ACHN (cell line): ENCODE results near the gene B3GNT3.

Experiments
- DNase-seq: peaks from one replicate; pipeline ENCODE4 v3.0.0-alpha.2; 2015
- in situ Hi-C: cut with HindIII; loops from 2 replicates; pipeline ENCODE4 v1.10.0; 2017; ENCODE audit warnings: low sequenced_read_pairs, low pct_ligation_motif_present, low pct_unique_long_range_greater_than_20kb

The B3GNT3 gene

GRCh38 chr19:17824339-17824738, 29.4 kb downstream of the B3GNT3 start:
- DNase-seq, result no peak
- in situ Hi-C loops, result no loop called here

- no peak for DNase-seq
- in situ Hi-C loops, result no loop called here
These were observed 31.6 kb downstream of the B3GNT3 start for GRCh38 chr19:17826508-17827056.

GRCh38 chr19:17829855-17830566, 35.1 kb downstream of the B3GNT3 start:
- in situ Hi-C loops, result no loop called here

GRCh38 chr19:17830567-17831418, 35.9 kb downstream of the B3GNT3 start:
- in situ Hi-C loops, result no loop called here
- peak; percentile 74 for DNase-seq

More at GRCh38 chr19:17829855-17830566, 35.1 kb downstream of the B3GNT3 start:
- DNase-seq, result peak; percentile 80

GRCh38 chr19:17831419-17831888, 36.5 kb downstream of the B3GNT3 start:
- in situ Hi-C loops, result no loop called here
- DNase-seq, result no peak

- no peak for DNase-seq
- in situ Hi-C loops, result no loop called here
These were observed 37.7 kb downstream of the B3GNT3 start for GRCh38 chr19:17832443-17833208.

- in situ Hi-C loops, result no loop called here
- DNase-seq, result no peak
These were observed 39.6 kb downstream of the B3GNT3 start for GRCh38 chr19:17834350-17835181.

- DNase-seq, result no peak
- in situ Hi-C loops, result no loop called here
These were observed 40.5 kb downstream of the B3GNT3 start for GRCh38 chr19:17835182-17836006.

GRCh38 chr19:17836530-17836929, 41.6 kb downstream of the B3GNT3 start:
- no peak for DNase-seq
- in situ Hi-C loops, result no loop called here

GRCh38 chr19:17837972-17838371, 43.0 kb downstream of the B3GNT3 start:
- in situ Hi-C loops, result no loop called here
- DNase-seq, result no peak

GRCh38 chr19:17840019-17840418, 45.1 kb downstream of the B3GNT3 start:
- in situ Hi-C loops, result no loop called here
- no peak for DNase-seq

GRCh38 chr19:17841371-17841809, 46.5 kb downstream of the B3GNT3 start:
- in situ Hi-C loops, result no loop called here
- DNase-seq, result no peak

- DNase-seq, result peak; percentile 53
- in situ Hi-C loops, result no loop called here
These were observed 47.1 kb downstream of the B3GNT3 start for GRCh38 chr19:17841810-17842662.

GRCh38 chr19:17842663-17843291, 47.8 kb downstream of the B3GNT3 start:
- in situ Hi-C loops, result no loop called here
- no peak for DNase-seq

GRCh38 chr19:17843292-17843827, 48.4 kb downstream of the B3GNT3 start:
- DNase-seq, result no peak
- in situ Hi-C loops, result no loop called here
